GM21737 (cell line): ENCODE data around the gene NXPE1.
"Not testable (repeated sequence)": the region's sequence is repeated elsewhere in the genome, so short reads cannot be mapped to it uniquely, and the experiment has no call there.

ENCODE experiments used
- ATAC-seq: cut with Tn5 transposase; IDR thresholded peaks from one replicate; pipeline ENCODE4 v1.9.1; 2021; ENCODE audit warnings: mild to moderate bottlenecking, moderate library complexity; ENCODE audit not compliant: unreplicated experiment

Gene NXPE1

GRCh38 chr11:114559425-114560310 is at the start of gene NXPE1:
NXPE1 (minus strand) TSS chr11:114559881; CDS start chr11:114551201, 8,680 bp downstream.
- no peak for ATAC-seq

GRCh38 chr11:114609429-114609828 is 49.7 kb upstream of the NXPE1 start:
- ATAC-seq = no peak

GRCh38 chr11:114608605-114609004 is 48.9 kb upstream of the NXPE1 start:
- ATAC-seq = not testable (repeated sequence)

- ATAC-seq = no peak
Measured at GRCh38 chr11:114607753-114608459, 48.2 kb upstream of the NXPE1 start.

GRCh38 chr11:114606802-114607075 is 47.1 kb upstream of the NXPE1 start:
- ATAC-seq = not testable (repeated sequence)

GRCh38 chr11:114606003-114606801 is 46.5 kb upstream of the NXPE1 start:
- no peak for ATAC-seq

- no peak for ATAC-seq
Measured at GRCh38 chr11:114605370-114605769, 45.7 kb upstream of the NXPE1 start.

GRCh38 chr11:114604886-114605285 is 45.2 kb upstream of the NXPE1 start:
- ATAC-seq = no peak

GRCh38 chr11:114604179-114604813 is 44.6 kb upstream of the NXPE1 start:
- no peak for ATAC-seq

GRCh38 chr11:114603151-114603550 is 43.5 kb upstream of the NXPE1 start:
- not testable (repeated sequence) for ATAC-seq

- no peak for ATAC-seq
Measured at GRCh38 chr11:114598461-114598860, 38.8 kb upstream of the NXPE1 start.

- no peak for ATAC-seq
Measured at GRCh38 chr11:114596175-114596919, 36.7 kb upstream of the NXPE1 start.

- ATAC-seq = no peak
Measured at GRCh38 chr11:114595571-114595970, 35.9 kb upstream of the NXPE1 start, which contains the start of gene NXPE4. NXPE4 (minus strand) TSS chr11:114595786; CDS start chr11:114594759, 1,027 bp downstream.

GRCh38 chr11:114594703-114595102 is 35.0 kb upstream of the NXPE1 start:
- no peak for ATAC-seq

GRCh38 chr11:114587398-114587953 is 27.8 kb upstream of the NXPE1 start:
- ATAC-seq = no peak

- ATAC-seq = no peak
Measured at GRCh38 chr11:114586797-114587196, 27.1 kb upstream of the NXPE1 start.

- no peak for ATAC-seq
Measured at GRCh38 chr11:114571712-114572111, 12.0 kb upstream of the NXPE1 start.

GRCh38 chr11:114569801-114570200 is 10.1 kb upstream of the NXPE1 start:
- ATAC-seq = no peak

- no peak for ATAC-seq
Measured at GRCh38 chr11:114566276-114566675, 6.6 kb upstream of the NXPE1 start.

GRCh38 chr11:114564831-114565230 is 5.2 kb upstream of the NXPE1 start:
- ATAC-seq = no peak
